ENCODE data around the gene HPGD.
"Not testable (repeated sequence)": the region's sequence is repeated elsewhere in the genome, so short reads cannot be mapped to it uniquely, and the experiment has no call there.

HPGD gene

GRCh38 chr4:174503079-174503715 lies 19.1 kb downstream of the HPGD start:
- TF ChIP-seq, protein P1, sequence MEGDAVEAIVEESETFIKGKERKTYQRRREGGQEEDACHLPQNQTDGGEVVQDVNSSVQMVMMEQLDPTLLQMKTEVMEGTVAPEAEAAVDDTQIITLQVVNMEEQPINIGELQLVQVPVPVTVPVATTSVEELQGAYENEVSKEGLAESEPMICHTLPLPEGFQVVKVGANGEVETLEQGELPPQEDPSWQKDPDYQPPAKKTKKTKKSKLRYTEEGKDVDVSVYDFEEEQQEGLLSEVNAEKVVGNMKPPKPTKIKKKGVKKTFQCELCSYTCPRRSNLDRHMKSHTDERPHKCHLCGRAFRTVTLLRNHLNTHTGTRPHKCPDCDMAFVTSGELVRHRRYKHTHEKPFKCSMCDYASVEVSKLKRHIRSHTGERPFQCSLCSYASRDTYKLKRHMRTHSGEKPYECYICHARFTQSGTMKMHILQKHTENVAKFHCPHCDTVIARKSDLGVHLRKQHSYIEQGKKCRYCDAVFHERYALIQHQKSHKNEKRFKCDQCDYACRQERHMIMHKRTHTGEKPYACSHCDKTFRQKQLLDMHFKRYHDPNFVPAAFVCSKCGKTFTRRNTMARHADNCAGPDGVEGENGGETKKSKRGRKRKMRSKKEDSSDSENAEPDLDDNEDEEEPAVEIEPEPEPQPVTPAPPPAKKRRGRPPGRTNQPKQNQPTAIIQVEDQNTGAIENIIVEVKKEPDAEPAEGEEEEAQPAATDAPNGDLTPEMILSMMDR (IDR thresholded peaks at IDR 0.05; ENCODE audit: control insufficient read depth, extremely low read depth, insufficient read depth), result no peak
- H3K4me3 ChIP-seq (ENCODE audit: low read depth, low read length), result no peak overlapping the region
- DNase-seq (ENCODE audit: low read depth), result no peak

DNA sequence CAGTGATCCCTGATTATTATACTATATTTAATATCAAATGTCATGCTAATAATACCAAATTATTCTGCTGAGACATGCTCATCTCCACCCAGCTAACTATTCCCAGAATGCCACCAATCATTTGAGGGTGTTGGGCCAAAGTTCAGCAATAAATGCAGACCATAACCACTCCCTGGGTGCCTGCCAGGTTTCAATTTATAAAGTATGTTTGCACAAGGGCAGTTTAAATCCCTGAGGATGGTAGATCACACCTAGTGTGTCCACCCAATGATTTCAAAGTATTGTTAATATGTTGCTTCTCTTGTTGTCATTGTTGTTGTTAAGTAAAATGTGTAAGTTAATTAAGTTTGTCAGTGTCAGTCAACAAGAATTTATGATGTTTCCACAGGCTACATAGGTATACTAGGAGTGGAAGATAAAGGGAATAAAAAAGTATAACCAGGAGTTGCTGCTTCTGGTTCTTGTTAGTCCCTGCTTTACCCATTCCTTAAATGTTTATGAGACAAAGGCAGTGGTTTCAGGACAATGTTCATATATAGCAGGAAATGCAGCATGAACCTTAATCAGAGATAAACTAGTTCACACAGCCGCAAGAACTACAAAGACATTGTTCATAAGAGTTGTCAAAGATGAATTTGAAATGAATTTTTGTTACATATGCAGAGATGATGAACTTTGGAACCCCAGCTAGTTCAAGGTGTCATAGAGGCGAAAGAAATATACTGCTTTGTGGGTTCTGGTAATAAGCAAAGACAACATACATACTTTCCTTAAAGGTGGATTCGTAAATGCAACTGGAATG lies 25.5 kb downstream of the HPGD start:
- H3K4me3 ChIP-seq (ENCODE audit: low read depth, low read length), result no peak overlapping the region
- DNase-seq (ENCODE audit: low read depth), result no peak
- TF ChIP-seq, protein P1 (IDR thresholded peaks at IDR 0.05; ENCODE audit: control insufficient read depth, extremely low read depth, insufficient read depth), result no peak

DNA sequence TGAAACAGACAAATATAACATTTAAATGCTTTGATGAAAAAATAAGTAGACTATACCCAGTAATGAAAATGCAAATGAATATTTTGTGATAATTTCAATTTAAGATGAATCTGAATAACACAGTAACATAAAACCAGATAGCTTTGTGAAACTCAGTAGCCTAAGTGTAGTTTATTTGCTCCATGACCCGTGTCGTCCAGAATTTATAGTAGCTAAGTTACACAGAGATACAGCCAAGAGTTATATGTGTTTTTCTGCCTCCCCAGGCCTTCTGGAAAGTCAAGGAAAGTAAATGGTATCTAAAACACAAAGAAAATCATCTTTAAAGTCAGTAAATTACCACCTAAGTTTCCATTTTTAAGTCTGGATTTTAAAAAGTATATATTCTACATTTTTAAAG lies 26.7 kb downstream of the HPGD start:
- TF ChIP-seq, protein P1 (IDR thresholded peaks at IDR 0.05; ENCODE audit: control insufficient read depth, extremely low read depth, insufficient read depth), result no peak
- no peak overlapping the region for H3K4me3 ChIP-seq (ENCODE audit: low read depth, low read length)
- no peak for DNase-seq (ENCODE audit: low read depth)

GRCh38 chr4:174494726-174495125 lies 27.6 kb downstream of the HPGD start:
- TF ChIP-seq, protein P1 (IDR thresholded peaks at IDR 0.05; ENCODE audit: control insufficient read depth, extremely low read depth, insufficient read depth), result no peak
- no peak overlapping the region for H3K4me3 ChIP-seq (ENCODE audit: low read depth, low read length)
- no peak for DNase-seq (ENCODE audit: low read depth)

GRCh38 chr4:174494146-174494545 lies 28.1 kb downstream of the HPGD start:
- no peak for DNase-seq (ENCODE audit: low read depth)
- no peak overlapping the region for H3K4me3 ChIP-seq (ENCODE audit: low read depth, low read length)
- TF ChIP-seq, protein P1 (IDR thresholded peaks at IDR 0.05; ENCODE audit: control insufficient read depth, extremely low read depth, insufficient read depth), result no peak

GRCh38 chr4:174490451-174490961 lies 31.8 kb downstream of the HPGD start:
- no peak overlapping the region for H3K4me3 ChIP-seq (ENCODE audit: low read depth, low read length)
- TF ChIP-seq, protein P1 (IDR thresholded peaks at IDR 0.05; ENCODE audit: control insufficient read depth, extremely low read depth, insufficient read depth), result no peak
- no peak for DNase-seq (ENCODE audit: low read depth)

GRCh38 chr4:174488368-174488767 lies 33.9 kb downstream of the HPGD start:
- H3K4me3 ChIP-seq (ENCODE audit: low read depth, low read length); DNase-seq (ENCODE audit: low read depth): not testable (repeated sequence)

Data from LNCaP clone FGC (cell line).